CD4-positive, alpha-beta T cell (primary cell): ENCODE measurements around the gene RPL39L. TPM values are rescaled to one million over a fixed set of nuclear protein-coding genes. Genes with fewer than 3 reads are reported as not detected.
"Not testable (repeated sequence)": the region's sequence is repeated elsewhere in the genome, so short reads cannot be mapped to it uniquely, and the experiment has no call there.

Source experiments
- ATAC-seq: fragments of 200-7000 bp; cut with Tn5 transposase; one replicate; pipeline ENCODE4 v1.10.0; 2022; ENCODE audit warnings: mild to moderate bottlenecking; ENCODE audit not compliant: poor library complexity
- CTCF ChIA-PET: fragments of 350-600 bp; sonication (Branson Sonifier 250); formaldehyde crosslinking; loops from one replicate; lab custom pipeline; 2021; ENCODE audit warnings: antibody characterized with exemption, inconsistent platforms; lab: Charles Lee
- POLR2A ChIA-PET: fragments of 350-600 bp; sonication (Branson Sonifier 250); formaldehyde crosslinking; loops from one replicate; lab custom pipeline; 2021; ENCODE audit warnings: antibody characterized with exemption, inconsistent platforms; lab: Charles Lee
- DNase-seq, 14 experiments: peaks; one replicate each; pipeline ENCODE4 v3.0.0-alpha.2; 2013 to 2020; ENCODE audit warnings: mixed read lengths in 2 of 14
- H3K27ac ChIP-seq, 2 donors: one replicate each; pipeline versions ENCODE4 v1.5.1 to v1.7.0; 2013; ENCODE audit warnings: low read length in 2 of 2, low read depth in 1 of 2, mild to moderate bottlenecking in 1 of 2
- H3K27me3 ChIP-seq, 2 experiments: 1 replicate in 1 of 2; 2 replicates in 1 of 2; pipeline versions ENCODE4 v1.6.1 to v1.7.0; 2013; ENCODE audit warnings: low read length in 2 of 2, control low read depth in 1 of 2, mild to moderate bottlenecking in 1 of 2, moderate library complexity in 1 of 2; ENCODE audit not compliant: insufficient read depth in 2 of 2, control insufficient read depth in 1 of 2
- H3K36me3 ChIP-seq: one replicate; pipeline ENCODE4 v1.6.1; 2013; ENCODE audit warnings: low read length, control low read depth; ENCODE audit not compliant: insufficient read depth
- H3K4me1 ChIP-seq: one replicate; pipeline ENCODE4 v1.6.1; 2013; ENCODE audit warnings: low read length, control low read depth; ENCODE audit not compliant: insufficient read depth
- H3K4me3 ChIP-seq: one replicate; pipeline ENCODE4 v1.5.1; 2013; ENCODE audit warnings: mild to moderate bottlenecking, low read length, moderate library complexity
- H3K9me3 ChIP-seq, 2 experiments: 1 replicate in 1 of 2; 2 replicates in 1 of 2; pipeline versions ENCODE4 v1.6.1 to v1.7.0; 2013; ENCODE audit warnings: low read length in 2 of 2, mild to moderate bottlenecking in 2 of 2, control low read depth in 1 of 2, moderate library complexity in 1 of 2; ENCODE audit not compliant: control insufficient read depth in 1 of 2, insufficient read depth in 1 of 2
- H3K27ac Mint-ChIP-seq: one replicate; pipeline ENCODE4 v1.8.0; 2020; ENCODE audit warnings: mixed read lengths
- H3K27me3 Mint-ChIP-seq: one replicate; pipeline ENCODE4 v1.8.0; 2021; ENCODE audit warnings: mixed read lengths
- H3K36me3 Mint-ChIP-seq: one replicate; pipeline ENCODE4 v1.8.0; 2021; ENCODE audit warnings: low read depth, mixed read lengths
- H3K4me1 Mint-ChIP-seq: one replicate; pipeline ENCODE4 v1.8.0; 2021; ENCODE audit warnings: low read depth, mixed read lengths
- H3K4me3 Mint-ChIP-seq: one replicate; pipeline ENCODE4 v1.8.0; 2020; ENCODE audit warnings: mild to moderate bottlenecking, mixed read lengths
- H3K9me3 Mint-ChIP-seq: one replicate; pipeline ENCODE4 v1.8.0; 2020; ENCODE audit warnings: mixed read lengths
- intact Hi-C, 2 experiments: fragments of 100-400 bp; cut with DNase I in 1 of 2; cut with micrococcal nuclease in 1 of 2; formaldehyde crosslinking; loops; one replicate each; pipeline versions ENCODE4 v1.15.1 to v1.9.0; 2023 to 2025; cut with DNase I, micrococcal nuclease
- total RNA-seq, 174 experiments: library from RNA in 2 of 174; stranded (reverse) in 2 of 174; gene quantifications; one replicate each; pipeline ENCODE4 v1.2.3 and lab custom pipeline; 2021 to 2026
- TF ChIP-seq, protein P1 (sequence below): fragments of 200-600 bp; IDR thresholded peaks from one replicate; pipeline ENCODE4 v1.8.0; 2022; ENCODE audit warnings: antibody characterized with exemption, mild to moderate bottlenecking

The RPL39L gene
- total RNA-seq, 2 experiments from 2014 or later: 1.1 to 1.7 TPM

DNA sequence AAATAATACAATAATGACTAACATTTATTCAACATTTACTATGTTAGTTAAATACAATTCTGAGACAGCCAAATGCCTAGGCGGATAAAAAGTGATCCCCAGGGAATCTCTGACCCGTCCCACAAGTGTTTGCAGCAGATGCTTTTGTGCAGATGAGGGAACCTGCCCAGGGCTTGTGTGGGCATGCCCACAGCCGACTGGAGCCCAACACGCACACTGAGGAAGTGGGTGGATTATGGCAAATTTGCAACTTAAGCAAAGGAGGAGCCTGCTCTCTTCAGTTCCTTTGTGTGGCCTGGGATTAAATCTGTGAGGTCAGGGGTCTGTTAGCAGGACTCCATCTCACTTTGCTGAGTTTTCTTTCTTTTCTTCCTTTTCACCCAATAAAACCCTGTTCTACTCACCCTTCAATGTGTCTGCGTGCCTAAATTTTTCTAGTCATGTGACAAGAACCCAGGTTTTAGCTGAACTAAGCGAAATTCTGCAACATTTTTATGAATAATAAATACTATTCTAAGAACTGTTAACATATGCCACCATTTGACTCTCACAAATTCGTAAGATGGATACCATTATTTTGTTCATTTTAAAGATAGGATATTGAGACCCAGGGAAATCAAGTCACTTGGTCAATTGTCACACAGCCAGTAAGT, 44.0 kb upstream of the RPL39L start:
- no peak overlapping the region for H3K4me3 Mint-ChIP-seq
- TF ChIP-seq, protein P1, sequence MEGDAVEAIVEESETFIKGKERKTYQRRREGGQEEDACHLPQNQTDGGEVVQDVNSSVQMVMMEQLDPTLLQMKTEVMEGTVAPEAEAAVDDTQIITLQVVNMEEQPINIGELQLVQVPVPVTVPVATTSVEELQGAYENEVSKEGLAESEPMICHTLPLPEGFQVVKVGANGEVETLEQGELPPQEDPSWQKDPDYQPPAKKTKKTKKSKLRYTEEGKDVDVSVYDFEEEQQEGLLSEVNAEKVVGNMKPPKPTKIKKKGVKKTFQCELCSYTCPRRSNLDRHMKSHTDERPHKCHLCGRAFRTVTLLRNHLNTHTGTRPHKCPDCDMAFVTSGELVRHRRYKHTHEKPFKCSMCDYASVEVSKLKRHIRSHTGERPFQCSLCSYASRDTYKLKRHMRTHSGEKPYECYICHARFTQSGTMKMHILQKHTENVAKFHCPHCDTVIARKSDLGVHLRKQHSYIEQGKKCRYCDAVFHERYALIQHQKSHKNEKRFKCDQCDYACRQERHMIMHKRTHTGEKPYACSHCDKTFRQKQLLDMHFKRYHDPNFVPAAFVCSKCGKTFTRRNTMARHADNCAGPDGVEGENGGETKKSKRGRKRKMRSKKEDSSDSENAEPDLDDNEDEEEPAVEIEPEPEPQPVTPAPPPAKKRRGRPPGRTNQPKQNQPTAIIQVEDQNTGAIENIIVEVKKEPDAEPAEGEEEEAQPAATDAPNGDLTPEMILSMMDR: no peak
- no peak overlapping the region for H3K4me3 ChIP-seq
- ATAC-seq (no peak), DNase-seq (no peak)
- H3K27me3 Mint-ChIP-seq: peaks cover 23% of the 10 kb centered on the region
- no peaks in the 10 kb centered on the region for H3K4me1 Mint-ChIP-seq
- H3K4me1 ChIP-seq: no peaks in the 10 kb centered on the region
- POLR2A ChIA-PET: no interaction called here
- no peak overlapping the region for H3K27ac ChIP-seq
- H3K9me3 ChIP-seq: no peaks in the 10 kb centered on the region
- intact Hi-C loops: no loop called here
- H3K36me3 Mint-ChIP-seq: no peaks in the 10 kb centered on the region
- H3K9me3 Mint-ChIP-seq: peaks cover 5% of the 10 kb centered on the region
- CTCF ChIA-PET: no interaction called here
- no peak overlapping the region for H3K27ac Mint-ChIP-seq
- H3K36me3 ChIP-seq: no peaks in the 10 kb centered on the region
- no peaks in the 10 kb centered on the region for H3K27me3 ChIP-seq

DNA sequence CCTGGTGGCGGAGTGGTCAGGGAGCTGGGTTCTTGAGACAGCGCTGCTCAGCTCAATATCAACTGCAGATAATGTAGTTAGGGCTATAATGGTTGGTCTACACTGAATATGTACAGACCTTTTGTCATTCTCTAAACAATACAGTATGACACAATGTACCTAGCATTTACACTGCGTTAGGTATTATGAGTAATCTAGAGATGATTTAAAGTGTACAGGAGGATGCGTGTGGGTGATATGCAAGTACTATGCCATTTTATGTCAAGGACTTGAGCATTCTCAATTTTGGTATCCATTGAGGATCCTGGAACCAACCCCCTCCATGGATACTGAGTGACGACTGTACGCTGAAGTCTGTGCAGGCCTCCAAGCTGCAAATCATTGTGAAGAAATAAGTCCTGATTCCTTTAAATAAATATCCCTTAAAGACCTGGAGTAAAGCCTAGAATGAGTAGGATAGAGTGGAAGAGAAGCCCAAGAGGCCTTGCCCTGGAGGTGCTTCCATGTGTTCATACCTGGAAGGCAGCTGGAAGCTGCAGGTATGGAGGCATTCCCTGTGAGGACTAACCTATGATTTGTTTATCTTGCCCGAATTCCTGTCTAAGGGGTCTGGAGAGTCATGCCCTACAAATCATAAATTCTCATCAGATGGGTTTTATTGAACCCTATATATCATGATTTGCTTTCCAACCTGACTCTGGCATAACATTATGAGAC, 42.3 kb upstream of the RPL39L start:
- Mint-ChIP-seq H3K36me3 (no peaks in the 10 kb centered on the region), H3K27me3 (peaks cover 14% of the 10 kb centered on the region), H3K27ac (no peak overlapping the region), H3K4me1 (no peaks in the 10 kb centered on the region), H3K9me3 (no peaks in the 10 kb centered on the region), H3K4me3 (no peak overlapping the region)
- no peaks in the 10 kb centered on the region for H3K9me3 ChIP-seq
- DNase-seq (no peak), ATAC-seq (no peak)
- POLR2A ChIA-PET: no interaction called here
- TF ChIP-seq, protein P1: no peak
- H3K27me3 ChIP-seq: no peaks in the 10 kb centered on the region
- no peak overlapping the region for H3K27ac ChIP-seq
- intact Hi-C loops: no loop called here
- H3K4me1 ChIP-seq: no peaks in the 10 kb centered on the region
- H3K36me3 ChIP-seq: no peaks in the 10 kb centered on the region
- H3K4me3 ChIP-seq: no peak overlapping the region
- CTCF ChIA-PET: no interaction called here

DNA sequence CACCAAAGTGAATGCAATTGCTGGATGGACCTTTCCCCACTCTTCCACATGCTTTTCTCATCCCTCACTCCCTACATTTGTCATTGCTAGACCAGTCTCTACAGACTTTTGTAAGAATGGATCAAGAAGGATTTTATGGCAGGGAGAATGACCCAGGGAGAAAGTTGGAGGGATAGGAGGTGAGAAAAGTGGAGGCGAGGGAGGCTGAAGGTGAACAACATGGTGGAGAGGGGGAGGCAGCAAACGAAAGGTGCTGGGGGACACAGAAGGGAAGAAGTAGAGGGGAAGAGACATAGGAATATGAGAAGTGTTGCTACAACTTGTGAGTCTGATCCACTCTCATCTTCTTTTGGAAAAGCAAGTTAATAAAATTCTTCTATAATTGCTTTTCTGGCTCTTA, 33.6 kb upstream of the RPL39L start:
- TF ChIP-seq, protein P1: no peak
- H3K4me3 Mint-ChIP-seq: no peak overlapping the region
- CTCF ChIA-PET: interaction anchor here (1.1 kb wide), 1 partner anchor 60 kb away, joined by 3 read pairs; no protein-coding TSS in a partner anchor
- no peaks in the 10 kb centered on the region for H3K9me3 ChIP-seq
- H3K36me3 Mint-ChIP-seq: no peaks in the 10 kb centered on the region
- POLR2A ChIA-PET: no interaction called here
- no peaks in the 10 kb centered on the region for H3K9me3 Mint-ChIP-seq
- DNase-seq (no peak), ATAC-seq (no peak)
- no peak overlapping the region for H3K4me3 ChIP-seq
- intact Hi-C loops: no loop called here
- H3K4me1 Mint-ChIP-seq: peaks cover 14% of the 10 kb centered on the region
- no peaks in the 10 kb centered on the region for H3K36me3 ChIP-seq
- H3K27me3 ChIP-seq: no peaks in the 10 kb centered on the region
- no peak overlapping the region for H3K27ac Mint-ChIP-seq
- H3K27ac ChIP-seq: no peak overlapping the region
- H3K4me1 ChIP-seq: peaks cover 4% of the 10 kb centered on the region
- no peaks in the 10 kb centered on the region for H3K27me3 Mint-ChIP-seq

DNA sequence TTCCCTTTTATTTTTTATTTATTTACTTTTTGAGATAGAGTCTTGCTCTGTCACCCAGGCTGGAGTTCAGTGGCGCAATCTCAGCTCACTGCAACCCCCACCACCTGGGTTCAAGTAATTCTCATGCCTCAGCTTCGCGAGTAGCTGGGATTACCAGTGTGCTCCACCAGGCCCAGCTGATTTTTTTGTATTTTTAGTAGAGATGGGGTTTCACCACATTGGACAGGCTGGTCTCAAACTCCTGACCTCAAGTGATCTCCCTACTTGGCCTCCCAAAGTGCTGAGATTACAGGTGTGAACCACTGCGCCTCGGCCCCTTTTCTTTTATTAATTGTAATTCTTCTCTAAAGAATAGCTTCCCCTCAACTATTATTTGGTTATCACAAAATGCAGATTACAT, 31.6 kb upstream of the RPL39L start:
- H3K27me3 ChIP-seq, H3K27me3 Mint-ChIP-seq, H3K9me3 Mint-ChIP-seq, H3K4me3 Mint-ChIP-seq, DNase-seq, H3K27ac ChIP-seq, H3K36me3 Mint-ChIP-seq, H3K27ac Mint-ChIP-seq, H3K9me3 ChIP-seq, intact Hi-C loops, H3K4me1 ChIP-seq, ATAC-seq, H3K36me3 ChIP-seq, H3K4me3 ChIP-seq: not testable (repeated sequence)
- ChIA-PET POLR2A (interaction anchor here (0.8 kb wide), 2 partner anchors 31 to 58 kb away, joined by 3 read pairs; partner anchors contain the start of gene RPL39L), CTCF (interaction anchor here (0.7 to 1.0 kb wide), 2 partner anchors 58 to 527 kb away, joined by 3 to 5 read pairs; no protein-coding TSS in a partner anchor)
- peaks cover 14% of the 10 kb centered on the region for H3K4me1 Mint-ChIP-seq
